Stimulated activated CD8-positive, alpha-beta memory T cell treated with anti-CD3 and anti-CD28 coated beads, Interleukin-4, amount 100 ng/mL, for 48 hours (primary cell): ENCODE data around the gene SLTM.
"Not testable (repeated sequence)": the region's sequence is repeated elsewhere in the genome, so short reads cannot be mapped to it uniquely, and the experiment has no call there.

Experiments
- DNase-seq: peaks from one replicate; pipeline ENCODE4 v3.0.0-alpha.2; 2020

SLTM gene

DNA sequence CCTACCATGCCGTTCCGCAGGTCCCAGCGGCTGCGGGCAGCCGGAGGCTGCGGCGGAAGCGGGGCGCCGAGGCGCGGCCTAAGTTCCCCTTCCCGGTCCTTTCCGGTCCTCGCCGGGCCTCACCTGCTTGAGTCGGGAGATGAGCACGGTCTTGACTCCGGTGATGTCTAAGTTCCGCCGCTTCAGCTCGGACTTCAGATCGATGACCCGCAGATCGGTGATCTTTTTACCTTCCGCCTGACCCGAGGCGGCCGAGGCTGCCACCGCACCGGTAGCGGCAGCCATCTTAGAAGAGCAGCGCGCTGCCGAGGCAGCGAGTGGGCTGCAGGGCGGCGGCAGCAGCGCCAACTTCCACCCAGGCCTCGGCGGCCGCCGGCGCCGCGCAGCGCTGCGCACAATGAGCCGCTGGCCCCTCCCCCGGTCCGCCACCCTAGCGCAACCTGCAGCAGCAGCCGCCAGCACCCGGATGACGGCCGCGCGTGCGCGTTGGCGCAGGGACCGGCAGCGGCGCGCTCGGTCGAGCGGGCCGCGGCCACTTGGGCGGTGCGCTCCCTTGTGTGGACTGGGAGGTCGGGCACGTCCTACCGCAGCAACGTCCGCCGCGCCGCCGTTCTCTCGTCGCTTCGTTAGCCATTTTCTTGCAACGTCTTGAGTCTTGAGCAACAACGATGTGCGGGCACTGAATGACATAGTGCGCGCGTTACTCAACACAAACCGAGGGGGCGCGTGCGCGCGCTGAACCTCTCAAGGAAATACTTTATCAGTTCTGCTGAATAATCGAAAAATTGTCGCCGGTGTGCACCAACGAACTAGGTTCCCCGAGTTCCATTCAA is at the start of gene SLTM:
TSS of gene SLTM (minus strand) at position 399 of the 833 bp plus-strand sequence. CDS start at position 285, 114 bp downstream.
- peak; percentile 93 for DNase-seq

DNA sequence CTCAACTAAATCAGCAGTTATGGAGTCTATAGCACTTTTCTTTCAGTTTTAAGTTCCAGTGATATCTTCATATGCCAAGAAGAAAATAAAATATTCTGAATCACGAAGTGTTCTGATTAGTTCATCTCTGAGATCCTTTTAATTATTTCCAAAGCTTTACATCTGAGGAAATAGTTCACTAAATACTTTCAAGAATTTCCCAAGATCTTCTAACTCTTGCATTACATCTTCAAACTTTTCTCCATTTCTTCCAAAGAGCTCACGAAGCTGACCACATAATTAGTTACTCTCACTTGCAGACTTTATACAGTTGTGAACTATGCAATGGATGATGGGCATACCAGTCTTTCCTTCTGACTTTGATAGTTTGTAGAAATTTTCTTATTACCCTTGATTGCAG is 49.8 kb upstream of the SLTM start:
- DNase-seq = no peak

DNA sequence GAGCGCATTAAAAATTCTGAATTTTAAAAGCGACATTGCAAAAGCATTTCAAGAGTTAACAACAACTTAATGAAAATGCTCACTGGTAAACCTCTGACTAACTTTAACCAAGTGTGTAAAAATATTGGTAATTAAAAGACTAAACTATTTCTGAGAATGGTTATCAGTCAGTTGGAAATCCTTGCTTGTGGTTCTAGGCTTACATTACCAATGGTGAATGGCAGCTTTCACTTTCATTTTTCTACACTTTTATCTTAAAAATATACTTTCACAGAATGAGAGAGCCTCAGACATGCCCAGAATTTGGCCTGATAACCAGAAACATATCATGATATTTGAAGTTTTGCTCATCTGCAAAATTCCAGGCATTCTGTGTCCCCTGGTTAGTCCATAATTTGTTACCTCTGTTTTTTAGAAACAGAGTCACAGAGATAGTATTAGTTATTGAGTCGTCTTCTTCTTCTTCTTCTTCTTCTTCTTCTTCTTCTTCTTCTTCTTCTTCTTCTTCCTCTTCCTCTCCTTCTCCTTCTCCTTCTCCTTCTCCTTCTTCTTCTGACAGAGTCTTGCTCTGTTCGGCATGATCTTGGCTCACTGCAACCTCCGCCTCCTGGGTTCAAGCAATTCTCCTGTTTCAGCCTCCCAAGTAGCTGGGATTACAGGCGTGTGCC is 48.5 kb upstream of the SLTM start:
- no peak for DNase-seq

DNA sequence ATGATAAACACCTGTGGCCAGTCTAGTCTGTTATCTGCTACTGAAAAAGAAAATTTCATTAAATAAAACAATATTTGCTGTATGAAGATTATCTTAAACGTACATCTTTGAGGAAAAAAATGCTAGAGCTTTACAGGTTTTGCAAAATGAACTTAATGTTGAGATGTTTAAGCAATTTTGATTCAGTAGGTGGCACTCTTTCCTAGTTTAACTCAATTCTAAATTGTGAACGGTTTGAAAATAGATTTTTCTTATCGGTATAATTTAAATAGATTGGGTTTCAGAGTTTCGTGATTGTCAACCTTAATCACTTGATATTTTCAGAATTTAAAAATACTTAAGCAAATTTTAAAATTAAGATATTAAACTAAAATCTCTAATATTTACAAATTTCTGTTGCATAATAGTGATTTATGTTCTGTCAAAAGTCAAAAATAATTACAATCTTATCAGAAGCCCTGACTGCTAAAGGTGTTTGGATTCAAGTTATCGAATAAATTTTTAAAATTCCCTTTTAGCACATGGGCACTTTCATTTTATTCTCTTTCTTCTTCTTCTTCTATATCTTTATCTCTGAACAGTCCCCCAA is 47.0 kb upstream of the SLTM start:
- no peak for DNase-seq

DNA sequence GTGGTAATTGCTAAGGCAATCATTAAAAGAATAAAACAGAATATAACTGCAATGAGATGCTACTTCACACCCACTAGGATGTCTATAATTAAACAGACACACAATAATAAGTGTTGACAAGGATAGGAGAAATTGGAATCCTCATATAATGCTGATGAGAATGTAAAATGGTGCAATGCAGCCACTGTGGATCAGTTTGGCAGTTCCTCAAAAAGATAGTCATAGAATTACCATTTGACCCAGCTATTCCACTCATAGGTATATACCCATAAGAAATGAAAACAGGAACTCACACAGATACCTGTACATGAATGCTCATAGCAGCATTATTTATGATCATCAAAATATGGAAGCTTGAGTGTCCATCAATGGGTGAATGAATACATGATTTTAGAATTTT is 44.4 kb upstream of the SLTM start:
- no peak for DNase-seq

DNA sequence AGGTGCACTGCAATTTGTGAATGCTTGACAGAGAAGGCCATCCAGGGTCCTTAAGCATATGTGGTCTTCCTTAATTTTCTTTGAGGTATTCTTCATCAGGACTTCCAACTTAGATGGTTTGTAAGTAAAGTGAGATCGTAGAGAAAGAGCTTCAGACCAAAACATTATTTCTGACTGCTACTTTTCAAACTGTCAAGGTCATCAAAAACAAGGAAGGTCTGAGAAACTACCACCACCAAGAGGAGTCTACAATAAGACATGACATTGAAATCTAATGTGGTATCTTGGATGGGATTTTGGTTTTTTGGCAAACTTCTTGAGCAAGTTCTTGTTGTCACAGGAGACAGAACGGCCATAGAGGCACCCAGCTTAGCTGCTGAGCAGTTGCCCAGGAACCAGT is 34.0 kb upstream of the SLTM start:
- no peak for DNase-seq

DNA sequence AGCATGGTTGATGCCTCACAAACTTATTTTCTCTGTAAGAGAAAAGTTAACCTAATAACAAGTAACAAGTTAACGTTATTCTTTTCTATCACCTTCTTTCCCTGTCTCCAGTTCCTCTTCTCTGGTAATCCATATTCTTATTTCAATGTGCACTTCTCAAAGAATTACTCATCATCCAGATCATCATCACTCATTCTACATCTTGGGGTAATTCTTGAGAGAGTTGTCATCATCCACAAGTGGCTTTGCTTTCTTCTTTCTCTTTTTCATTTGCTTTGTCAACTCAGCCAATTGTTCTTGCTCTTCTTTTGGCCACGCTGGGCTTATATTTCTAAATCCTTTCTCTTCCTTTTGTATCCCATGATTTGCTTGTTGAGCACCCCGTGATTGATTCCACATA is 33.2 kb upstream of the SLTM start:
- DNase-seq = no peak

DNA sequence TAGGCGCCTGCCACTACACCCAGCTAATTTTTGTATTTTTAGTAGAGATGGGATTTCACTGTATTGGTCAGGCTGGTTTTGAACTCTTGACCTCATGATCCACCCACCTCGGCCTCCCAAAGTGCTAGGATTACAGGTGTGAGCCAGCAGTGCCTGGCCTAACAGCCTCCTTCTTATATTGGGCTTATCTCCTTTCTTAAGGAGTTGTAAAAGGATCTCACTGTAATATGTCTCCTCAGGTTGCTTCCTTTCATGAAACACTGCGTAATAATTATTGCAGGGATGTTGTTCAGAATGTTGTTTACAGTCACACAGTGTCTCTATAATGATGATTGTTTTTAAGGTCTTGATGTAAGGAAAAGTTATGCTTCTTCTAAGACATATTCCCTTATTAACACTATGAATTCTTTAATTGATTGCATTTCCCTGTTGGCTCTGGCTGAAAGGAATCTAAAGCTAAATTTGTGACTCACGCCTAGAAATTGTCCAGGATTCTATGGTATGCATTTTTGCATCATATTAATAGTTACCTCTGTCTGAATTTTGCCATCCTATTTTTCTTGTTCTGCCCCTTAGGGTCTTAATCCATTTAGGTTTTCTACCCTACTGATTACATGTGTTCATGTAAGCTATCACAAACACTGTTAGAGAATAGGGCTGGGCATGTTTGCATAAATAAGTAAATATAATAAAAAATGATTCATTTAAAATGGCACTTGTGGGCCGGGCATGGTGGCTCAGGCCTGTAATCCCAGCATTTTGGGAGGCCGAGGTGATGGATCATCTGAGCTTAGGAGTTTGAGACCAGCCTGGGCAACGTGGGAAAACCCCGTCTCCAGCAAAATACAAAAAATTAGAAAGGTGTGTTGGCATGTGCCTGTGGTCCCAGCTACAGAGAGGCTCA is 29.4 kb upstream of the SLTM start:
- DNase-seq = no peak

DNA sequence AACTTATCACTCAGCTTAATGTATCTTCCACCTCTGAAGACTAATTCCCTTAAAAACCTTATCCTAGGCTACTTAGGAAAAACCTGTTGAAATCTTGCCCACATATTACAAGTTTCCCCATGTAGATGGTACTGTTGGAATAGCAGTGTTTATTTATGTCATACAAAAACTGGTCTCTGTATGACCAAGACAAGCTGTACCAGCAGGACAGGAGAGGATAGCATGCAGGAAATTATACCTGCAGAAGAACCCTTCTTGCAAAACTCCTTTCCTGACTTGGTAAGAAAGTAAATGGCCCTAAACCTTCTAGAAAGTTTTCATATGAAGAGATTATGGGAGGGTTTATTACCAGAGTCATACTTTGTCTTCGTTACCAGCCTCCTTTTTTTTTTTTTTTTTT is 28.7 kb upstream of the SLTM start:
- DNase-seq = no peak

DNA sequence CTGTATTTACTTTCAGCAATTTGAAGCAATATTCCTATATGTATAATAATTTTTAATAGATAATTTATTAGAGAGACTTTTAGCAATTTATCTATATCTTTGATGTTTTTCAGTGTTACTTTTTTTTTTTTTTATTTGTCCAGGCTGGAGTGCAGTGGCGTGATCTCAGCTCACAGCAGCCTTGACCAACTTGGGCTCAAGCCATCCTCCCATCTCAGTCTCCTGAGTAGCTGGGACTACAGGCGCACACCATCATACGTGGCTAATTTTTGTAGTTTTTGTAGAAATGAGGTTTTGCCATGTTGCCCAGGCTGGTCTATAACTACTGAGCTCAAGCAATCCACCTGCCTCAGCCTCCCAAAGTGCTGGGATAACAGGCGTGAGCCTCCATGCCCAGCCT is 25.3 kb upstream of the SLTM start:
- DNase-seq = no peak

DNA sequence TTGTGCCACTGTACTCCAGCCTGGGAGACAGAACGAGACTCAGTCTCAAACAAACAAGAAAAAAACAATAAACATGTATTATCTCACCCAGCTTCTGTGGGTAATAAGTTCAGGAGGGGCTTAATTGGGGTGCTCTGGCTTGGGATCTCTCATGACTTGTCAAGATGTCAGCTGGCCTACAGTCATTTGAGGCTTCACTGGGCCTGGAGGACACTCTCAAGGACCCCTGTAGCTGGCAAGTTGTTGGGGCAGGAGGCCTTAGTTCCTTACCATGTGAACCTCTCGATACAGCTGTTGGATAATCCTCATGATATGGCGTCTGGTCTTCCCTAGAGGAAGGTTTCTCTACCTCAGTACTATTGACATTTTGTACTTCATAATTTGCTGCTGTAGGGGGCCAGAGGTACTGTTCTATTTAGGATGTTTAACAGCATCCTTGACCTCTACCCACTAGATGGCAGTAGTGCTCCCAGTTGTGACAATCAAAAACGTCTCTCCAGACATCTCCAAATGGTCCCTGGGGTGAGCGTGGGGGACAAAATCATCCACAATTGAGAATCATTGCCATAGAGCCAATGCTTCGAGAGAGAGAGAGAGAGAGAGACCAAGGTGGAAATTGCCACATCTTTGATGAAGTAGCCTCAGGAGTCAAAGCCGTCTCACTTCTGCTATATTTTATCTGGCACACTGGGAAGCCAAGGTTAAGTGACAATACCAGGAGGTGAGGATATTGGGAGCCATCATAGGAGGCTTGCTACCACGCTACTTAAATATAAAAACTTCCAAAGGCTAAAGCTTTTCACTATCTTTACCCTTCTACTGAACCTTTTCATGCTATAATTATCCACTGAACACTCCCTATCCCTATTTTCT is 23.9 kb upstream of the SLTM start:
- DNase-seq = peak; percentile 70

DNA sequence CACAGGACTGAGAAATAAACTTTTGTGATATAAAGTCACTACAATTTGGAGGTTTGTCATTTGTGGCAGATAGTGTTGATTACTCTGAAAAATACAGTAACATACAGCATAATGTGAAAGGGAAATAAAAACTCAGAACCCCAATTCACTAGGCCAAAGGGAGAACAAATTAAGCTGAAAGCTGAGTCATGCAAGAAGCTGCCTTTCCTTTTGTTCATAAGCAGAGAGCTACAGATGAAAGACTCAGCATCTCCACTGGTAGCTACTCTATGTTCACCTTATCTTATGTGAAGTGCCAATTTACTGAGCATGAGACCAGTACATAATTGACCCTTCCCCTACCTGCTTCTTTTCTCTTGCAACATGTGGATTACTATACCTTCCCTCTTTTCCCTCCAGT is 19.3 kb upstream of the SLTM start:
- no peak for DNase-seq

DNA sequence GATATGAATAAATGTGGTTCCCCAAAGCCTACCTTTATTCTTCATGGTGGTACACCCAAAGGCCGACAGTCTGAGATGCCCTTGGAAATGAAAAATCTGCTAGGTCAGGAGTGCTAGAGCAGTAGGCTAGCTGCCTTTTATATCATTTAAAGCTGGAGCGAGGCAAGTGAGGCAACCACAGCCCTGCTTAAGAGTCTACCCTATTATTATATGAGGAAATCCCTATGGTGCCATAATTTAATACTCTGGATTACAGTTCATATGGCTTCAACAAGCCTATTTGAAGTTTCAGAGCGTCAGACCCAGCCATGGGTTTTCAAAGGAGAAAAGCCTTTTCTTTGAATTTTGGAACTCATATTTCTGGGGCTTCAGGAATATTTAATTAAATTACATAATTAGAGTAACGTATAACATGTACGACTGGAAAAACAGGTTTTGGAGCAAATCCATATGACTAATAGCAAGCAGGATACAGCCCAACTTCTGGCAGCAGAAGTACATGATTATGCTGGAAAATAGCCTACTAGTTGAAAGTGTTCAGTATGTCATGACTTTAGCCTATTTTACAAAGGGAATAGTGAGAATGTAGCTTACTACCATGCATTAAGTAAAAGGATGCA is 18.0 kb upstream of the SLTM start:
- no peak for DNase-seq

DNA sequence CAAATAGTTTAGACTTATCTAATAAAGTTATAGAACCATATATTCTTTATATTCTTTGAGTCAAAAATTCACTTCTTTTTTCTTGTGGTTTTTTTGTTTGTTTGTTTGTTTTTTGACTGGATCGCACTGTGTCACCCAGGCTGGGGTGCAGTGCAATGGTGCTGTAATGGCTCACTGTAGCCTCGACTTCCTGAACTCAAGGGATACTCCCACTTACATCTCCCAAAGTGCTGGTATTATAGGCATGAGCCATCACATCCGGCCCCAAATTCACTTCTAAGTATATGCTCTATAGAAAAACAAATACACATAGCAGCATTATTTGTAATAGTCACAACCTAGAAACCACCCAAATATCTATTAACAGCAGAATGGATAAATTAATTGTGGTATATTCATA is 13.7 kb upstream of the SLTM start:
- DNase-seq = no peak

DNA sequence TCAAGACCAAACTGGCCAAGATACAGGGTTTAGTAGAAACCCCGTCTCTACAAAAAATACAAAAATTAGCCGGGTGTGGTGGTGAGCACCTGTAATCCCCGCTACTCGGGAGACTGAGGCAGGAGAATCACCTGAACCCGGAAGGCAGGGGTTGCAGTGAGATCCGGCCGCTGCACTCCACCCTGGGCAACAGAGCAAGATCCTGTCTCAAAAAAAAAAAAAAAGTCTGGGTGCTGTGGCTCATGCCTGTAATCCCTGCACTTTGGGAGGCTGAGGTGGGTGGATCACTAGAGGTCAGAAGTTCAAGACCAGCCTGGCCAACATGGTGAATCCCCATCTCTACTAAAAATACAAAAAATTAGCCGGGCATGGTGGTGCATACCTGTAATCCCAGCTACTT is 1.5 kb upstream of the SLTM start:
- not testable (repeated sequence) for DNase-seq

DNA sequence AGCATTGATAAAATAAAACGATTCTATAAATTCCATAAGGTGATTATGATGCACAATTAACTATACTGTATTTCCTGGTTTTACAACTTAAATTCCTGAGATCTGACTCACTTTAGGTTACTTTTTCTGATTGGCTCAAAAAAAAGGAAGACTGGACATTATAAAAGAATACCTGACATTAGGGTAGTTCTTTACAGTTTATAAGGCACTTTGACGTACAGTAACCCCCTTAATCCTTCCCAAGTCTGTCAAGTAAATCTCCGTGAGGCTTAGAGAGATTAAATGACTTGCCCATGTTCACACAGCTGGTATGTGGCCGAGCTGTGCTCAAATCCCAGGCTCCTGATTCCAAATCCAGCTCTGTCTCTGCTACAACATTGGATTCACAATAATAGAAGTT is 1.0 kb upstream of the SLTM start:
- no peak for DNase-seq

DNA sequence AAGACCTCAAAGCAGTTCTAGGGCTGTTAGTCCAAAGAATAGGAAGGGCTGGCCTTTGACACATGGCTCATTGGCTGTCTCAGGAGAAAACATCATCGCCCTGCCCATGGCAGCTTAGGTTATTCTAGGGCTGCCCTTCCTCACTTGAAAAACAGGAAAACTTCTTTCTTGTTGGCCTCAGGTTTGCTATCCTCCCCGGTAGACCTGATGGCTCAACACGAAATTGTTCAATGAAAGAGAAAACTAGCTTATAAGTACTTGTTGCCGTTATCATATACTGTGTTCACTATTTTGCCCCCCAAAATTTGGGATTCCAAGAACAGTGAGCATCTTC is 602 bp upstream of the SLTM start:
- no peak for DNase-seq

DNA sequence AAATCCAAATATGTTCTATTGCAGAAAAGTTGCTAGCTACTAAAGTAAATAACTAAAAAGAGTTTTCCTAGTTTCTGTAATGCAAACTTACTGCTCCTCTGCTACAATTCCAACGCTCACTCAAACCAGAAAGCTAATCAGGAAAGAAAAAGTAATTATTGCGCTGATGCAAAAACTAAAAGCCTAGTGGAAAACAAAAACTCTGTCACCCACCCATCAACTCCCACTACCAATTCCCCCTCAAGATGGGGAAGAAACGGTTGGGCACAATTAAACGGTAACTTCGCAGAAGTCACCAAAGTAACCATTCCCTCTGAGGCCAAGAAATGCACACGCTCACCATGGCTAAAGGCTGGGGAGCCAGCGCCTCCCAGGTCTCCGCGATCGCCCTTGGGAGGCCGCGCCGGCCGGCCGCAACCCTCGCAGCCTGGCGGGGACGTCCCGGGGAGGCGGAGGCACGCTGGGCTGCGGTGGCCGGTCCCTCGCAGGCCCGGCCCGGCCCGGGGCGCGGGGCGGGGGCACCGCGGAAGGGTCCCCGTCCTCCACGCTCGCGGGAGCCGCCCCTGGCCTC is 684 bp downstream of the SLTM start:
- no peak for DNase-seq

DNA sequence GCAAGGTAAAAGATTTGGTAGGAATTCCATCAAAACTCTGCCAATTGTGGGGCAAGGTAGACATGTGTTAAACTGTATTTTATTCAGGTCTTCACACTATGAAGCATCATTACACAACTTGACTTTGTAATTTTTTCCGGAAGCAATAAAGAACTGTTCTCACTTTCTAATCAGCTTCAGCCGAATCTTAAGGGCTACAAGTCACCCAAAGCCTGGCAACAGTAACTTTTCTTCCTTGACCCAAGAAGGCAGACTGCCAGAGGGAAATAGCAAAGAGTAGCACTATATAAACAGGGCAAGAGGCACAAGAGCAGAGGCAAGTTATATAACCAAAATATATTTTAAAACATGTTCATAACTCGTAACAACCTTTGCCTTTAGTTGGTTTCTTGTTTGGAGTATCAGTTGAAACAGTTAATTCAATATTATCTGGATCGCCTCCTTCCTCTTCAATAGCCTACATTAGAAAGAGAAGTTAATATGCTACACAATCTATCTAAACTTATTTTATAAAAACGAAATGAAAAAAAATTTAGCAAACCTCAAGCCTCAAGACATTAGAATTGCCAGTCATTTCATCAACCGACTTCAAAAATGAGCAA is 1.4 kb downstream of the SLTM start:
- DNase-seq = no peak

DNA sequence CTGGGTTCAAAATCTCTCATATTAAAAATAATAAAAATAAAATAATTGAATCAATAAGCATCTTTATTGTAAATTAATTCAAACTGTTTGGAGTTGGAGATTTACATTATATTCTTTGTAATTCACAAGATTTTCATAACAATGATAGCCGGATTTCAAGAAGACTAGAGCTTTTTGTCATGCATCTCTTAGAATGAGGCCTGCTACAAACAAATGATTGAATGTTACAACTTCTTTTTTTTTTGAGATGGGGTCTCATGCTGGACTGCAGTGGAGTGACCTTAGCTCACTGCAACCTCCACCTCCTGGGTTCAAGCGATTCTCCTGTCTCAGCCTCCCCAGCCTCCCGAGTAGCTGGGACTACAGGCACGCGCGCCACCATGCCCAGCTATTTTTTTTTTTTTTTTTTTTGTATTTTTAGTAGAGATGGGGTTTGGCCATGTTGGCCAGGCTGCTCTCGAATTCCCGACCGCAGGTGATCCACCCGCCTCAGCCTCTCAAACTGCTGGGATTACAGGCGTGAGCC is 3.5 kb downstream of the SLTM start:
- no peak for DNase-seq

DNA sequence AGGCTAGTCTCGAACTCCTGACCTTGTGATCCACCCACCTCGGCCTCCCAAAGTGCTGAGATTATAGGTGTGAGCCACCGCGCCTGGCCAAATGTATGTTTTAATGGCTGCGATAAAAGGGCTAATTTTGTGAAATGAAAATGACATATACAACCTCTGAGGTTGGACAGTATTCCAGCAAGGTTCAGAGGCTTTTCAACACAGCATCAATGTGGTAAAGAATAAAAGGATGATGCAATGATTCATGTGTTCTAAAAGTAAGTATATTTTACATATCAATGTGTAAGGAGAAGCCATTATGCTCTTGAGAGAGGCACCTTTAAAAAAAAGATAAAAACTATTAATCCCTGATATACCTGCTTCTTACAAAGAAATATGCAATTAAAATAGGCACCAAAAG is 6.7 kb downstream of the SLTM start:
- DNase-seq = no peak
